K562 (cell line): ENCODE data around the gene HLF. TPM values are rescaled to one million over a fixed set of nuclear protein-coding genes. Genes with fewer than 3 reads are reported as not detected.
A peak's percentile ranks its signal among the peaks of the same experiment; 100 is the strongest.

ENCODE experiments used
- ARID3A ChIP-seq: IDR thresholded peaks from 2 replicates; pipeline ENCODE4 v1.6.1; 2012; ENCODE audit warnings: low read depth, low read length, improper control_type of control experiment, borderline replicate concordance
- HNRNPL ChIP-seq: fragments of 200-400 bp; formaldehyde crosslinking; IDR thresholded peaks from 2 replicates; pipeline ENCODE4 v1.6.1; 2017; ENCODE audit warnings: low read depth, mild to moderate bottlenecking, low read length
- MEF2D ChIP-seq: conservative IDR thresholded peaks from 2 replicates; pipeline ENCODE4 v1.6.1; 2016; ENCODE audit warnings: low read depth, missing genetic modification characterization, missing compliant biosample characterization
- MGA ChIP-seq: fragments of 450-650 bp; IDR thresholded peaks from 2 replicates; pipeline ENCODE4 v1.6.1; 2016; ENCODE audit warnings: mild to moderate bottlenecking, moderate library complexity
- MNT ChIP-seq, 2 experiments: fragments of 450-650 bp; conservative IDR thresholded peaks; 2 replicates each; pipeline ENCODE4 v1.6.1; 2017; ENCODE audit warnings: mild to moderate bottlenecking in 2 of 2, moderate library complexity in 2 of 2
- PKNOX1 ChIP-seq: fragments of 450-650 bp; IDR thresholded peaks from 2 replicates; pipeline ENCODE4 v1.6.1; 2016
- polyA plus RNA-seq, 8 experiments: library from polyadenylated mRNA; depleted of rRNA in 4 of 8; stranded (reverse) in 5 of 8; unstranded in 3 of 8; fragments of >200 nt; fragmentation: Nextera tagmentation in 2 of 8; fragmentation: Illumina TruSeq in 1 of 8; extraction: Ambion mirVana in 2 of 8; extraction: Trizol in 1 of 8; gene quantifications; 2 replicates each; pipeline versions ENCODE4 v1.2.1 to v1.2.3, GENCODE V29; 2011 to 2014; ENCODE audit warnings: inconsistent platforms in 1 of 8, missing spikeins in 1 of 8
- total RNA-seq, 7 experiments: library from RNA; depleted of rRNA in 6 of 7; stranded (reverse); fragments of >200 nt in 6 of 7; fragmentation: Illumina TruSeq in 2 of 7; extraction: Trizol in 2 of 7; gene quantifications; 2 replicates each; pipeline versions ENCODE4 v1.2.1 to v1.2.3, GENCODE V29; 2011 to 2021; ENCODE audit warnings: low replicate concordance in 1 of 7

HLF gene
- total and polyA plus RNA-seq, 9 of the 15 experiments (the other 6 are each of a cell fraction or from before 2014, with no cell fraction given): 0.03 to 0.24 (median 0.09) TPM

GRCh38 chr17:55321427-55322060 is 56.8 kb downstream of the HLF start (continued):
- no peak for TF ChIP-seq MNT (conservative IDR thresholded peaks at IDR 0.05)
- no peak for TF ChIP-seq ARID3A
- peak; percentile 67 for TF ChIP-seq PKNOX1
- peak; percentile 48 for TF ChIP-seq MGA
- TF ChIP-seq HNRNPL: no peak
- 0 out of 2 replicates have a peak, but pooled peaks have one; percentile 28 for TF ChIP-seq MEF2D (tag)
